RWPE1 (cell line): Measurements from ENCODE around the gene SLC47A1.

Source experiments
- CTCF ChIA-PET: fragments of 350-600 bp; sonication (Branson Sonifier 250); formaldehyde crosslinking; extraction: SDS; loops from one replicate; lab custom pipeline; 2021; lab: Yijun Ruan, JAX
- POLR2A ChIA-PET: fragments of 400-600 bp; formaldehyde crosslinking; extraction: SDS; loops from one replicate; lab custom pipeline; 2020; ENCODE audit warnings: antibody characterized with exemption; ENCODE audit not compliant: low non-redundant PET; lab: Yijun Ruan, JAX
- DNase-seq: peaks from one replicate; pipeline ENCODE4 v3.0.0; 2012; ENCODE audit warnings: low spot score
- H3K27ac ChIP-seq: fragments of 450-650 bp; 2 replicates; pipeline ENCODE4 v1.5.1; 2017
- CTCF ChIP-seq: fragments of 450-650 bp; conservative IDR thresholded peaks from 2 replicates; pipeline ENCODE4 v1.5.1; 2017; ENCODE audit warnings: low read depth, mild to moderate bottlenecking

Gene SLC47A1

GRCh38 chr17:19542247-19542646, 8.6 kb downstream of the SLC47A1 start:
- H3K27ac ChIP-seq = no peak overlapping the region
- ChIA-PET CTCF (interaction anchor here (0.6 kb wide), 1 partner anchor 39 kb away, joined by 7 read pairs; no protein-coding TSS in a partner anchor), POLR2A (no interaction called here)
- no peak for DNase-seq
- TF ChIP-seq CTCF = no peak

GRCh38 chr17:19544366-19544765, 10.7 kb downstream of the SLC47A1 start:
- no peak for DNase-seq
- CTCF ChIA-PET = no interaction called here
- POLR2A ChIA-PET = no interaction called here
- no peak for TF ChIP-seq CTCF
- no peak overlapping the region for H3K27ac ChIP-seq

DNA sequence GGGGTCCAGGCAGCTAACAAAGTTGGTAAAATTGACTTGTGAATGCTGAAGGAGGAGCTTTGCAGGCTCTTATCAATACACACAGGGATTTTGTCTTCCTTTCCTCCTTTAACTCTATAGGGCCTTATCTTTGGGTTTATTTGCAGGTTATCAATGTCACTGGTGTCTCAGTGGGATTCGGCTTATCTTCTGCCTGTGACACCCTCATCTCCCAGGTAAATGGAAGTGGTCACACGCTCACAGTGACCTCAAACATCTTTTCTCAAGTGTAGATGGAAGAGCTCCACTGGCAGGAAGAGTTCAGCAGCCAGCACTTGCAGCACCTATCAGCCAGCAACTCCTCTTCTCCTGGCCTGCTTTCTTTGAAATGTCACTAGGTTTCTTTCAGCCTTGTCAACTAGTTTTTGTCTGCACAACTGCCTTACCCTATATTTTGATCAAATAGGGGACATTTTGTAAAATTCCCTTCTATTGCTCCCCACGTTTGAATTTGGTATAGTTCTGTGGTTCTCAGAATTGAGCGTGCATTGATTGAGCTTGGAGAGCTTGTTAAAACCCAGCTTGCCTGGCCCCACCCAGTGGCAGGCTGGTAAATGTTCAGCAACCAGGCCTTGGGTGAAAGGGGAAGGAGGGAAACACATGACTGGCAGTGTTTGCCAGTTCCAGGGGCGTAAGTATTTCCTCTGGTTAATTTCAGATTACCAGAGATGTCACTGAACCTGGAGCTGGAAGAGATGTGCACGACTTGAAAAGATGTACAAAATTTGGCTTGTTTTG, 12.8 kb downstream of the SLC47A1 start:
- no peak for TF ChIP-seq CTCF
- no peak overlapping the region for H3K27ac ChIP-seq
- ChIA-PET CTCF (interaction anchor here (0.7 kb wide), 1 partner anchor 183 kb away, joined by 3 read pairs; no protein-coding TSS in a partner anchor), POLR2A (no interaction called here)
- DNase-seq = no peak

DNA sequence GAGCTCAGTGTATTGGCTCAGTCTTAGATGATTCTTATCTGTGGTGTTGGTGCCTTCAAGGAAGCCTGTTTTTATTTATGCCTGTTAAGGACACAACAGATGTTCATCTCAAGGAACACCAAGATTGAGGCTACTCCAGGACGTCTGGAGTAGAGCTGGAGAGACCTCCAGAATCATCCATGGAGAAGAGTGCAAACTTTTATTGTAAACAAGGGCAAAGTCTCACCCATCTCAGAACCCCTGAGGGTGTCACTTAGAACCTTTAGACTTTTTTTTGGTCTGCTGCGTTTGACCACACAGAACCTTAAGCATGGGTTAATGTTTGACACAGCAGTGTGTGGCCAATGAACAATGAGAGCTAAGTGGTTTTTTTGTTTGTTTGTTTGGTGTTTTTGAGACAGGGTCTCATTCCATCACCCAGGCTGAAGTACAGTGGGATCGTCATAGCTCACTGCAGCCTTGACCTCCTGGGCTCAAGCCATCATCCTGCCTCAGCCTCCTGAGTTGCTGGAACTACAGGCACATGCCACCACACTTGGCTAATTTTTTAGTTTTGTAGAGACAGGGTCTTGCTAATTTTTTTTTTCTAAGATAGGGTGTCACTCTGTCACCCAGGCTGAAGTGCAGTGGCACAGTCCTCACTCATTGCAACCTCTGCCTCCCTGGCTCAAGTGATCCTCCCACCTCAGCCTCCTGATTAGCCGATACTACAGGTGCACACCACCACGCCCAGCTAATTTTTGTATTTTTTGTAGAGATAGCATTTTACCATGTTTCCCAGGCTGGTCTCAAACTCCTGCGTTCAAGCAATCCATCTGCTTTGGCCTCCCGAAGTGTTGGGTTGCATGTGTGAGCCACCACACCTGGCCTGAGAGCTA, 16.3 kb downstream of the SLC47A1 start:
- ChIA-PET CTCF (no interaction called here), POLR2A (no interaction called here)

GRCh38 chr17:19551165-19551564, 17.5 kb downstream of the SLC47A1 start:
- ChIA-PET POLR2A (no interaction called here), CTCF (no interaction called here)
- no peak for TF ChIP-seq CTCF
- H3K27ac ChIP-seq = no peak overlapping the region
- DNase-seq = no peak

More for the DNA sequence above, 16.3 kb downstream of the SLC47A1 start:
- no peak for TF ChIP-seq CTCF
- no peak for DNase-seq
- H3K27ac ChIP-seq = no peak overlapping the region

DNA sequence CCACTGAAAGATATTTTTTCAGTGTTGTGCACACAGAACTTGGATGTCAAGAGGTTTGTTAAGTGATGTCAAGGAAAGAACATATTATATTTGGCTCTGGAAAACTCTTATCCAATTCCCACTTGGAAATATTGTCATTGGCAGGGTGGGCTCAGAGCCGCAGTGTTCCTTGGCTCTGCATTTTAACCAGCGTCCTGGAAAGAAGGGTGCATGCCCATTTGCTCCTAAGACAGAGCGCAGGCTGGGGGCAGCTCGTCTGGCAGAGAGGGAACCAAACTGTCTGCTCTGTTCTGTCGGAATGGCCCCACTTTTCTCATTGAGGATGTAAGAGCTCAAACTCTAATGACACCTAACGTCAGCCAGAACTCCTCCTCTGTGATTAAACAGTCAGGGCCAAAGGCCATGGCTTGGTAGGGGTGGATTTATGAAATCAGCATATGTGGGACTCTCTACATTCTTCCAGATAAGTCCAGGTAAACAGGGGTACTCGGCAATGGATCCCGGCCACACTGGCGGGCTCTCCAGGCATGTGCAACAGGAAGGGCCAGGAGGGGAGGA, 18.0 kb downstream of the SLC47A1 start:
- POLR2A ChIA-PET = no interaction called here
- H3K27ac ChIP-seq = no peak overlapping the region
- CTCF ChIA-PET = no interaction called here

More for the DNA sequence above, 18.0 kb downstream of the SLC47A1 start:
- DNase-seq = no peak
- TF ChIP-seq CTCF = no peak
